Activated CD8-positive, alpha-beta memory T cell treated with anti-CD3 and anti-CD28 coated beads, Interleukin-2, amount 50 U/mL, for 48 hours (primary cell): Measurements from ENCODE around the gene GTF2IRD1.
A peak's percentile ranks its signal among the peaks of the same experiment; 100 is the strongest.
"Not testable (repeated sequence)": the region's sequence is repeated elsewhere in the genome, so short reads cannot be mapped to it uniquely, and the experiment has no call there.

ENCODE experiments used
- DNase-seq: peaks from one replicate; pipeline ENCODE4 v3.0.0-alpha.2; 2020

The GTF2IRD1 gene

GRCh38 chr7:74453322-74454011, at the start of gene GTF2IRD1:
Gene GTF2IRD1, plus strand, starts transcription at chr7:74453906. Its CDS starts 54,175 bp downstream, at chr7:74508081.
- peak; percentile 75 for DNase-seq

GRCh38 chr7:74404388-74404700, 49.4 kb upstream of the GTF2IRD1 start:
- DNase-seq, result no peak

- DNase-seq, result no peak
Measured at GRCh38 chr7:74404741-74405140, 49.0 kb upstream of the GTF2IRD1 start.

GRCh38 chr7:74405191-74405898, 48.4 kb upstream of the GTF2IRD1 start:
- no peak for DNase-seq

GRCh38 chr7:74405899-74406512, 47.7 kb upstream of the GTF2IRD1 start:
- no peak for DNase-seq

- no peak for DNase-seq
Measured at GRCh38 chr7:74407958-74408357, 45.7 kb upstream of the GTF2IRD1 start.

- DNase-seq, result no peak
Measured at GRCh38 chr7:74409571-74409970, 44.1 kb upstream of the GTF2IRD1 start.

GRCh38 chr7:74410772-74411171, 42.9 kb upstream of the GTF2IRD1 start:
- DNase-seq, result no peak

GRCh38 chr7:74411571-74411970, 42.1 kb upstream of the GTF2IRD1 start:
- DNase-seq, result not testable (repeated sequence)

GRCh38 chr7:74412056-74412455, 41.6 kb upstream of the GTF2IRD1 start:
- DNase-seq, result no peak

- no peak for DNase-seq
Measured at GRCh38 chr7:74412603-74413002, 41.1 kb upstream of the GTF2IRD1 start.

- not testable (repeated sequence) for DNase-seq
Measured at GRCh38 chr7:74414595-74415333, 38.9 kb upstream of the GTF2IRD1 start.

GRCh38 chr7:74417419-74417971, 36.2 kb upstream of the GTF2IRD1 start:
- peak; percentile 84 for DNase-seq

- DNase-seq, result no peak
Measured at GRCh38 chr7:74418076-74418475, 35.6 kb upstream of the GTF2IRD1 start.

- DNase-seq, result no peak
Measured at GRCh38 chr7:74418538-74418937, 35.2 kb upstream of the GTF2IRD1 start.

GRCh38 chr7:74419232-74419631, 34.5 kb upstream of the GTF2IRD1 start:
- not testable (repeated sequence) for DNase-seq

GRCh38 chr7:74420006-74420405, 33.7 kb upstream of the GTF2IRD1 start:
- no peak for DNase-seq

- no peak for DNase-seq
Measured at GRCh38 chr7:74424291-74424880, 29.3 kb upstream of the GTF2IRD1 start.

GRCh38 chr7:74428023-74428422, 25.7 kb upstream of the GTF2IRD1 start:
- DNase-seq, result no peak

- DNase-seq, result no peak
Measured at GRCh38 chr7:74429153-74429747, 24.5 kb upstream of the GTF2IRD1 start.

- DNase-seq, result not testable (repeated sequence)
Measured at GRCh38 chr7:74430409-74430808, 23.3 kb upstream of the GTF2IRD1 start.

GRCh38 chr7:74430961-74431466, 22.7 kb upstream of the GTF2IRD1 start:
- DNase-seq, result no peak
